GM10248 (cell line): Measurements from ENCODE around the gene SUPT7L.

Experiments used
- CTCF ChIA-PET: fragments of 300-600 bp; sonication (Branson Sonifier 250); formaldehyde crosslinking; extraction: SDS; loops from one replicate; lab custom pipeline; 2021; ENCODE audit warnings: antibody characterized with exemption; lab: Yijun Ruan, JAX
- POLR2A ChIA-PET: fragments of 350-650 bp; sonication (Branson Sonifier 250); formaldehyde crosslinking; extraction: SDS; loops from one replicate; lab custom pipeline; 2020; ENCODE audit warnings: antibody characterized with exemption; lab: Yijun Ruan, JAX
- DNase-seq: peaks from one replicate; pipeline ENCODE4 v3.0.0; 2012; ENCODE audit errors: extremely low spot score
- CTCF ChIP-seq: IDR thresholded peaks from 2 replicates; pipeline ENCODE4 v1.5.1; 2012; ENCODE audit warnings: mild to moderate bottlenecking, low read depth; ENCODE audit errors: extremely low read depth, missing control alignments, control extremely low read depth

Gene SUPT7L

GRCh38 chr2:27651056-27651455 is 12.4 kb downstream of the SUPT7L start:
- no peak for DNase-seq
- POLR2A ChIA-PET, result no interaction called here

GRCh38 chr2:27647737-27648136 is 15.7 kb downstream of the SUPT7L start:
- TF ChIP-seq CTCF, result no peak
- DNase-seq, result no peak
- CTCF ChIA-PET, result interaction anchor here (1.1 to 9.4 kb wide), 4 partner anchors 10 to 35 kb away, joined by 3 to 61 read pairs (median 4); no protein-coding TSS in a partner anchor
- POLR2A ChIA-PET, result no interaction called here

More at GRCh38 chr2:27651056-27651455, 12.4 kb downstream of the SUPT7L start:
- CTCF ChIA-PET, result interaction anchor here (0.6 to 9.4 kb wide), 6 partner anchors 9 to 61 kb away, joined by 3 to 61 read pairs (median 3); partner anchors contain the start of genes SLC4A1AP and SUPT7L
- TF ChIP-seq CTCF, result no peak

- CTCF ChIA-PET, result interaction anchor here (1.0 to 9.4 kb wide), 6 partner anchors 9 to 35 kb away, joined by 3 to 61 read pairs (median 4); no protein-coding TSS in a partner anchor
- TF ChIP-seq CTCF, result no peak
- POLR2A ChIA-PET, result no interaction called here
- DNase-seq, result no peak
Observed at GRCh38 chr2:27647289-27647688, 16.1 kb downstream of the SUPT7L start.

- no peak for DNase-seq
- no peak for TF ChIP-seq CTCF
- POLR2A ChIA-PET, result no interaction called here
- CTCF ChIA-PET, result interaction anchor here (9.4 kb wide), 1 partner anchor 38 kb away, joined by 61 read pairs; no protein-coding TSS in a partner anchor
Observed at GRCh38 chr2:27645197-27645596, 18.2 kb downstream of the SUPT7L start.

GRCh38 chr2:27640722-27641245 is 22.6 kb downstream of the SUPT7L start:
- TF ChIP-seq CTCF, result no peak
- DNase-seq, result no peak
- ChIA-PET CTCF (no interaction called here), POLR2A (no interaction called here)

- ChIA-PET CTCF (interaction anchor here (0.8 to 1.8 kb wide), 3 partner anchors 12 to 66 kb away, joined by 3 to 7 read pairs (median 4); no protein-coding TSS in a partner anchor), POLR2A (no interaction called here)
- no peak for DNase-seq
- TF ChIP-seq CTCF, result no peak
Observed at GRCh38 chr2:27638709-27639108, 24.7 kb downstream of the SUPT7L start.
